Heart left ventricle (tissue), 16 donors: ENCODE results near the gene FJX1. TPM values are rescaled to one million over a fixed set of nuclear protein-coding genes. Genes with fewer than 3 reads are reported as not detected.

Source experiments
- ATAC-seq, 4 donors: fragments of 200-7000 bp; cut with Tn5 transposase; one replicate each; pipeline ENCODE4 v1.9.1; 2020 to 2022; ENCODE audit warnings: moderate library complexity in 4 of 4, mild to moderate bottlenecking in 3 of 4, moderate number of reproducible peaks in 1 of 4
- DNase-seq, 5 donors: peaks; one replicate each; pipeline ENCODE4 v3.0.0-alpha.2; 2020
- H3K27ac ChIP-seq, 12 donors: fragments of 200-600 bp; sonication (generic) in 4 of 12; one replicate each; pipeline versions ENCODE4 v1.5.0 to v1.8.0; 2016 to 2022; ENCODE audit warnings: mild to moderate bottlenecking in 2 of 12
- H3K27me3 ChIP-seq, 9 donors: fragments of 200-600 bp; sonication (generic) in 2 of 9; one replicate each; pipeline versions ENCODE4 v1.5.1 to v1.8.0; 2016 to 2022; ENCODE audit warnings: mild to moderate bottlenecking in 3 of 9
- H3K36me3 ChIP-seq, 9 donors: fragments of 200-600 bp; sonication (generic) in 2 of 9; one replicate each; pipeline versions ENCODE4 v1.5.0 to v1.8.0; 2018 to 2022; ENCODE audit warnings: mild to moderate bottlenecking in 2 of 9
- H3K4me1 ChIP-seq, 12 donors: fragments of 200-600 bp; sonication (generic) in 4 of 12; one replicate each; pipeline versions ENCODE4 v1.5.0 to v1.8.0; 2016 to 2022; ENCODE audit warnings: mild to moderate bottlenecking in 3 of 12
- H3K4me3 ChIP-seq, 12 donors: fragments of 200-600 bp; sonication (generic) in 4 of 12; one replicate each; pipeline versions ENCODE4 v1.5.0 to v1.8.0; 2017 to 2022; ENCODE audit warnings: mild to moderate bottlenecking in 9 of 12, moderate library complexity in 4 of 12
- H3K9me3 ChIP-seq, 12 donors: fragments of 200-600 bp; sonication (generic) in 4 of 12; one replicate each; pipeline versions ENCODE4 v1.5.0 to v1.8.0; 2016 to 2022; ENCODE audit warnings: mild to moderate bottlenecking in 1 of 12
- POLR2A ChIP-seq, 2 donors: fragments of 450-650 bp; IDR thresholded peaks; one replicate each; pipeline ENCODE4 v1.6.1; 2017; ENCODE audit warnings: antibody characterized with exemption in 2 of 2, mild to moderate bottlenecking in 2 of 2, moderate library complexity in 2 of 2
- WGBS, 4 donors: extraction: QIAGEN DNeasy Blood & Tissue Kit in 2 of 4; methylation state at CpG; one replicate each; pipeline versions ENCODE4 v1.1.5 to v1.1.7; 2013 to 2018; 5-methylcytosine and 5-hydroxymethylcytosine counted together
- intact Hi-C, 10 donors: fragments of 100-400 bp; cut with DNase I; formaldehyde crosslinking; loops; one replicate each; pipeline versions ENCODE4 v1.11.1 to v1.14.2; 2022
- polyA plus RNA-seq, 2 donors: library from polyadenylated mRNA; stranded (reverse); fragments of 200-250 nt; gene quantifications; one replicate each; pipeline ENCODE4 v1.2.3, GENCODE V29; 2013
- total RNA-seq, 9 donors: library from RNA; depleted of rRNA in 2 of 9; stranded (reverse); fragments of >200 nt in 2 of 9; fragmentation: NEBNext Ultra II Directional in 3 of 9; extraction: Animal tissue kit (Norgen Biotek cat#: 25700) in 3 of 9; gene quantifications; one replicate each; pipeline versions ENCODE4 v1.1.0 to v1.2.4, GENCODE V29; 2016 to 2023
- TF ChIP-seq, protein P1 (sequence below), 12 donors: fragments of 200-600 bp; sonication (generic) in 4 of 12; IDR thresholded peaks; one replicate each; pipeline versions ENCODE4 v1.5.0 to v1.8.0; 2018 to 2022; ENCODE audit warnings: antibody characterized with exemption in 12 of 12, mild to moderate bottlenecking in 5 of 12
- donor health status: ischemic (EF 13 %, LVEDD 7.1; RV severe dilation, severe dysfunction).
- donor health status: healthy with polysubstance abuse.
- donor health status: DM: no; HTN: yes; CAD: no.
- donor health status: DM: no; HTN: no; CAD: no.
- donor health status: ischemic (EF 25% LVEDD 6.9; RV normal size, moderate dysfunction).
- donor health status: ischemic (EF 25% LVEDD 5.7; RV mildly dilated, moderate dysfunction).
- donor health status: healthy.
- donor health status: DM: yes; HTN: yes; CAD: no.
- donor health status: ischemic (EF 35%, LVEDD 5.7; RV mildly dilated, moderate dysfunction).
- donor health status: nonischemic (EF 11% LVEDD 7.7; RV severe dilation, severe dysfunction).
- donor health status: DM: yes; HTN: yes; CAD: no.
- donor health status: PGD.
- donor health status: ischemic (EF 29% LVEDD 5.4; RV normal size, mild dysfunction).
- donor health status: nonischemic (EF 23%, LVEDD 6.1; RV moderate dilation, normal function).

Gene FJX1
- total and polyA plus RNA-seq, 11 donors: 0.55 to 7.2 (median 2.3) TPM

DNA sequence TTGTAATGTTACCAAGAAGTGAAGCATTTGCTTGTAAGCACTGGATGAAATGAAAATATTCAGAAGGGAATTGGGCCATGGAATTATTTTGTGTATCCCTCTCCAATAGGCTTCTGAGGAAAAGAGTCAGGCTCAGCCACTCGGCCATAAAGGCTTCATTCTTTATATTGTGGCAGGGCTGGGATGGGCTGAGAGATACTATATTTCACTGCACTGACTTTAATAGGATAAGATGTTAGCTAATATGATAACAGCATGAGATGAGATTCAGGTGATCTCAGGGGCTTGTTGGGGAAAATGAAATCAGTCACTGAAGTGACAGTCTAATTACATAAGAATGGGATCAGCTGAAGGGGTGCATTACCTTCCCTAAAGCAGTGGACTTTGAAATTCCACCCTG lies 37.0 kb downstream of the FJX1 start:
- Histone ChIP-seq H3K27ac (no peak overlapping the region), H3K4me1 (peaks cover 0 to 9% (median 0%) of the 10 kb centered on the region in 12 donors), H3K27me3 (peaks cover 0 to 9% (median 0%) of the 10 kb centered on the region in 9 donors), H3K9me3 (no peaks in the 10 kb centered on the region), H3K36me3 (no peaks in the 10 kb centered on the region), H3K4me3 (no peak overlapping the region)
- DNase-seq (no peak), ATAC-seq (no peak)
- 80 to 92% (median 83%) methylated on average over 1 of the region's 1 CpG for WGBS, 4 donors
- intact Hi-C loops: no loop called here
- no peak for TF ChIP-seq POLR2A (IDR thresholded peaks at IDR 0.05)
- TF ChIP-seq, protein P1, sequence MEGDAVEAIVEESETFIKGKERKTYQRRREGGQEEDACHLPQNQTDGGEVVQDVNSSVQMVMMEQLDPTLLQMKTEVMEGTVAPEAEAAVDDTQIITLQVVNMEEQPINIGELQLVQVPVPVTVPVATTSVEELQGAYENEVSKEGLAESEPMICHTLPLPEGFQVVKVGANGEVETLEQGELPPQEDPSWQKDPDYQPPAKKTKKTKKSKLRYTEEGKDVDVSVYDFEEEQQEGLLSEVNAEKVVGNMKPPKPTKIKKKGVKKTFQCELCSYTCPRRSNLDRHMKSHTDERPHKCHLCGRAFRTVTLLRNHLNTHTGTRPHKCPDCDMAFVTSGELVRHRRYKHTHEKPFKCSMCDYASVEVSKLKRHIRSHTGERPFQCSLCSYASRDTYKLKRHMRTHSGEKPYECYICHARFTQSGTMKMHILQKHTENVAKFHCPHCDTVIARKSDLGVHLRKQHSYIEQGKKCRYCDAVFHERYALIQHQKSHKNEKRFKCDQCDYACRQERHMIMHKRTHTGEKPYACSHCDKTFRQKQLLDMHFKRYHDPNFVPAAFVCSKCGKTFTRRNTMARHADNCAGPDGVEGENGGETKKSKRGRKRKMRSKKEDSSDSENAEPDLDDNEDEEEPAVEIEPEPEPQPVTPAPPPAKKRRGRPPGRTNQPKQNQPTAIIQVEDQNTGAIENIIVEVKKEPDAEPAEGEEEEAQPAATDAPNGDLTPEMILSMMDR (IDR thresholded peaks at IDR 0.05): no peak

DNA sequence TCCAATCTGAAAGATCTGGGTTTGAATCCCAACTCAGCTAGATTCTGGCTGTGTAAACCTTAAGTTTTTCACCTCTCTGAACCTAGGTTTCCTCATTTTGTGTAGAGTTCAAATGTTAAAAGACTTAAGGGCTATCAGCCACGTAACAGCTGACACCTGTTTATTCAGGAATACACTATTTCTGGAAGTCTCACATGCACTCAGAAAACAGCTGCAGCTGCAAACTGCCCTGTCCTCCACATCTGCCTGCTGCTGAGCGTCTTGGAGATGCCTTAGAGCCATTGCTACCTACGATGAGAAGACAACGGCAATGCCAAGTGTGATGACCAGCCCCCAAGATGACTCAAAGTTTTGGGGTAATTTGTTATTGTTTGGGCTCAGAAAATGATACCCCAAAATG lies 37.6 kb downstream of the FJX1 start:
- Histone ChIP-seq H3K4me3 (no peak overlapping the region), H3K4me1 (peaks cover 0 to 9% (median 0%) of the 10 kb centered on the region in 12 donors), H3K27ac (no peak overlapping the region), H3K27me3 (peaks cover 0 to 9% (median 0%) of the 10 kb centered on the region in 9 donors), H3K9me3 (no peaks in the 10 kb centered on the region), H3K36me3 (no peaks in the 10 kb centered on the region)
- intact Hi-C loops: no loop called here
- ATAC-seq (no peak), DNase-seq (no peak)
- 75 to 83% (median 78%) methylated on average over 4 of the region's 4 CpGs for WGBS, 4 donors
- no peak for TF ChIP-seq POLR2A (IDR thresholded peaks at IDR 0.05)
- TF ChIP-seq, protein P1 (IDR thresholded peaks at IDR 0.05): no peak

DNA sequence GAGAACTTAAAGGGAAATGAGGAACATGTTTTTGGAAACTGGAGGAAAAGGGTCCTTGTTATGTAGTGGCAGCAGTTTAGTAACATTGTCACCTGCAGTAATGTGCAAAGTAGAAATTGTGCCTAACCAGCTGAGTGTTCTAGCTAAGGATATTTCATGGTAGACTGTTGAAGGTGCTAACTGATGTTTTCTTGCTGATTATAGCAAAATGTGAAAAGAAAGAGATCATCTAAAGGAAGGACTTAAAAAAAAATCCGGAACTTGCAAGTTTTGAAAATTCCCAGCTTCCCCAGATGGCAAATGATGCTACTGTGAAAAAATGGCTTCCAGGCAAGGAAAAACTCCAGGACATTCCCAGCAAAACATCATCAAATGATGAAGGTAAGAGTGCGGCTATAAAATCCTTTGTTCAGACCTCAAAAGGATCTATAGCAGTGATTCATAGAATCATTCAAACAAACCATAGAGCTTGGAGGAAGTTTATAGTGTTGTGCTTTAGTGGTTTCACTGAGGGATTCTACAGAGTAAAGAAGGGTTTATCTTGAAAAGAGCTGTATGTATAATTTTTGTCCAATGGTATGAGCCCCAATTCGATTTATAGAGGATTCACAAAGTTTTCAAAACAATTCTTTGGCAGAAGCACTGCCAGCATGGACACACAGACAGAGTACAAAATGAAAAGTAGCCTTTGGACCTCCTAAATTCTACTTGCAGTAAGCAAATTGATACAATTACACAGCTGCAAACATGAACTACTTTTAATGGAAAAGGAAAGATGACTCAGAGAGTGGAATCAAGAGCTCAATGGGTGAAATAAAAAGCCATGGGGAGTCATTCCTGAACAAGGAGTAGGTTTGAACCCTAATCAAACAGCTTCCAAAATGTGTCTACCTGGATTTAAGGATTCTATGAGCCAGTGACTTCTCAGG lies 40.0 kb downstream of the FJX1 start:
- Histone ChIP-seq H3K36me3 (no peaks in the 10 kb centered on the region), H3K9me3 (no peaks in the 10 kb centered on the region), H3K4me1 (peaks cover 0 to 15% (median 9%) of the 10 kb centered on the region in 12 donors), H3K4me3 (no peak overlapping the region), H3K27ac (no peak overlapping the region), H3K27me3 (peaks cover 0 to 9% (median 0%) of the 10 kb centered on the region in 9 donors)
- ATAC-seq: no peak
- DNase-seq: no peak
- no peak for TF ChIP-seq POLR2A (IDR thresholded peaks at IDR 0.05)
- TF ChIP-seq, protein P1 (IDR thresholded peaks at IDR 0.05): no peak
- intact Hi-C loops: no loop called here
- WGBS, 4 donors: 74 to 78% (median 76%) methylated on average over 3 of the region's 3 CpGs

DNA sequence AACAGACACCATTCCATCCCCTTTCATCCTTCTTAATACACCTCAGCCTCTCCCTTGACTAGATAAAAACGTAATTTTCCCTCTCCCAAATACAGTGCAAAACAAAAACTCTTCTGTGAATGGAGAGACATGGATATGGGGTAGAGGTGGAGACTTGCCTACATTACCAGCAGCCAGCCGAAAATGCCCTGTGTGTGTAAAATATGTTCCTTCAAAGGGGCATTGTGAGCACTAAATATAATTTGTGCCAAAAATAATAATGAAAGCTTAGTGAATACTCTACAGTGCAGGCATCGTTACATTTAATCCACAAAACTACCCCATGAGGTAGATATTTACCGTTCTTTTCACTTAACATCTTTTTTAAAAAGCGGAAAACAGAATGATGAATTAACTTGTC lies 43.3 kb downstream of the FJX1 start:
- Histone ChIP-seq H3K27ac (peak overlapping the region; percentile 89 to 99 (median 96)), H3K4me3 (peak overlapping the region; percentile 56 to 92 (median 78)), H3K27me3 (peaks cover 0 to 4% (median 0%) of the 10 kb centered on the region in 9 donors), H3K4me1 (peaks cover 0 to 31% (median 21%) of the 10 kb centered on the region in 12 donors), H3K9me3 (peaks cover 0 to 32% (median 16%) of the 10 kb centered on the region in 12 donors), H3K36me3 (no peaks in the 10 kb centered on the region)
- DNase-seq (no peak), ATAC-seq (no peak)
- intact Hi-C loops: loop anchor here in 8 of 10 donors (5.0 to 10.0 kb wide), 6 partner anchors 39 to 386 kb away; partner anchors contain the start of genes FJX1 (in 2 of the 8) and LDLRAD3 (in 1 of the 8)
- no peak for TF ChIP-seq POLR2A (IDR thresholded peaks at IDR 0.05)
- TF ChIP-seq, protein P1 (IDR thresholded peaks at IDR 0.05): no peak
- WGBS, 4 donors: 43 to 54% (median 48%) methylated on average over 5 of the region's 5 CpGs
